Measurements from ENCODE around the gene RPL22. TPM values are rescaled to one million over a fixed set of nuclear protein-coding genes. Genes with fewer than 3 reads are reported as not detected.

The RPL22 gene
- total and polyA plus RNA-seq, 4 donors, result 38.9 to 105 (median 77.3) TPM

- Histone ChIP-seq H3K36me3 (ENCODE audit: control insufficient read depth in 4 of 4, insufficient read depth in 3 of 4, low read depth in 1 of 4, low read length in 3 of 4) (no peaks in the 10 kb centered on the region), H3K27ac (ENCODE audit: low read depth in 1 of 2, low read length in 2 of 2) (no peak overlapping the region), H3K4me1 (ENCODE audit: control insufficient read depth in 4 of 4, insufficient read depth in 4 of 4, low read length in 3 of 4) (peaks cover 0 to 10% (median 8%) of the 10 kb centered on the region in 4 donors), H3K27me3 (ENCODE audit: control insufficient read depth in 4 of 4, insufficient read depth in 4 of 4, low read length in 3 of 4) (peaks cover 6 to 14% (median 9%) of the 10 kb centered on the region in 4 donors), H3K9me3 (ENCODE audit: control insufficient read depth in 4 of 4, low read length in 3 of 4) (no peaks in the 10 kb centered on the region), H3K9ac (ENCODE audit: low read depth in 1 of 2, low read length in 2 of 2) (no peak overlapping the region), H3K4me3 (ENCODE audit: low read depth in 1 of 3, low read length in 3 of 3) (no peak overlapping the region)
- DNase-seq (ENCODE audit: low spot score), result no peak
- TF ChIP-seq EGR1 (IDR thresholded peaks at IDR 0.05; ENCODE audit: low read depth in 2 of 2), result no peak
- TF ChIP-seq ZBTB33 (IDR thresholded peaks at IDR 0.05), result no peak
- TF ChIP-seq, protein P1, sequence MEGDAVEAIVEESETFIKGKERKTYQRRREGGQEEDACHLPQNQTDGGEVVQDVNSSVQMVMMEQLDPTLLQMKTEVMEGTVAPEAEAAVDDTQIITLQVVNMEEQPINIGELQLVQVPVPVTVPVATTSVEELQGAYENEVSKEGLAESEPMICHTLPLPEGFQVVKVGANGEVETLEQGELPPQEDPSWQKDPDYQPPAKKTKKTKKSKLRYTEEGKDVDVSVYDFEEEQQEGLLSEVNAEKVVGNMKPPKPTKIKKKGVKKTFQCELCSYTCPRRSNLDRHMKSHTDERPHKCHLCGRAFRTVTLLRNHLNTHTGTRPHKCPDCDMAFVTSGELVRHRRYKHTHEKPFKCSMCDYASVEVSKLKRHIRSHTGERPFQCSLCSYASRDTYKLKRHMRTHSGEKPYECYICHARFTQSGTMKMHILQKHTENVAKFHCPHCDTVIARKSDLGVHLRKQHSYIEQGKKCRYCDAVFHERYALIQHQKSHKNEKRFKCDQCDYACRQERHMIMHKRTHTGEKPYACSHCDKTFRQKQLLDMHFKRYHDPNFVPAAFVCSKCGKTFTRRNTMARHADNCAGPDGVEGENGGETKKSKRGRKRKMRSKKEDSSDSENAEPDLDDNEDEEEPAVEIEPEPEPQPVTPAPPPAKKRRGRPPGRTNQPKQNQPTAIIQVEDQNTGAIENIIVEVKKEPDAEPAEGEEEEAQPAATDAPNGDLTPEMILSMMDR (IDR thresholded peaks at IDR 0.05; ENCODE audit: low read depth, low read length, missing input control), result no peak
- no peak for TF ChIP-seq TAF1 (conservative IDR thresholded peaks at IDR 0.05)
- TF ChIP-seq NR2F2 (IDR thresholded peaks at IDR 0.05), result no peak
- no peak for TF ChIP-seq GABPA (IDR thresholded peaks at IDR 0.05 in 1 of 2, conservative IDR thresholded peaks at IDR 0.05 in 1 of 2)
- no peak for TF ChIP-seq YY1 (IDR thresholded peaks at IDR 0.05)
- TF ChIP-seq, protein P2, sequence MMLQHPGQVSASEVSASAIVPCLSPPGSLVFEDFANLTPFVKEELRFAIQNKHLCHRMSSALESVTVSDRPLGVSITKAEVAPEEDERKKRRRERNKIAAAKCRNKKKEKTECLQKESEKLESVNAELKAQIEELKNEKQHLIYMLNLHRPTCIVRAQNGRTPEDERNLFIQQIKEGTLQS (IDR thresholded peaks at IDR 0.05), result no peak
- 25% methylated on average over 33 of the region's 33 CpGs for whole genome bisulfite sequencing
Measured at GRCh38 chr1:6241107-6241886, 41.9 kb upstream of the RPL22 start.

DNA sequence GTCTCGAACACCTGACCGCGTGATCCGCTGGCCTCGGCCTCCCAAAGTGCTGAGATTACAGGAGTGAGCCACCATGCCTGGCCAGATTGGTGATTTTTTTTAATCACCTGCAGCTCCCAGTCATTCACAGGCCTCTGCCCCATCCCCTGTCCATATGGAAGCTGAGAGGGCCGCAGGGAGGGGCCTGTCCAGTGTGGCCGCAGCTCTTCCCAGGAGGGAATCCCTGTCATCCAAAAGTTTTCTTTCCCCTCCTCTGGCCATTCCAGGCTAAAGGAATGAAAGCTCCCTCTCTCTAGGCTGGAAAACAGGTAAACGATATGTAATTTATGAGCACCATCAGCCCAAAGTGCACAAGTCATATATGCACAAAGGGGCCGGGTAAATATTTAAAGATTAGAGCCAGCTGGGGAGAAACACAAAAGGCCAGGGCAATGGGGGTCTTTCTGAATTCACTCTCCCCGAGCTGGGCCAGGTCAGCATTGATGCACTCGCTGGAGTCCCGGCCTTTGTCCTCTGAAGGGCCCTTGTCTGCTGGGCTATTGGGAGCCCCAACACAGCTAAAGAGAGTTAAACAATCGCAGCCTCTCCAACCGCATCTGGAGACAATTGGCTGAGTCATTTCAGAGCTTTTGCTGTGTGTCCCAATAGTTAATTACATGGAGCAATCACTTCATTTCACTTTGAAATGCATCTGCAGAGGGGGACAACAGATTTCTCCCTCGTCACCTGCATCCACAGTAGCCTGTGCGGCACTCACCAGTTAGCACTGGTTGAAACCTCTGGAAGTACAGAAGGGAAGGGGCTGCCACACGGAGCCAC lies 40.8 kb upstream of the RPL22 start:
- peaks cover 6 to 11% (median 9%) of the 10 kb centered on the region in 4 donors for H3K27me3 ChIP-seq (ENCODE audit: control insufficient read depth in 4 of 4, insufficient read depth in 4 of 4, low read length in 3 of 4)
- WGBS, result 44% methylated on average over 17 of the region's 17 CpGs
- TF ChIP-seq RAD21 (IDR thresholded peaks at IDR 0.05) (no peak), NR2F2 (IDR thresholded peaks at IDR 0.05) (no peak), FOXA1 (IDR thresholded peaks at IDR 0.05) (no peak), YY1 (IDR thresholded peaks at IDR 0.05) (no peak), HNF4A (conservative IDR thresholded peaks at IDR 0.05) (no peak), TAF1 (conservative IDR thresholded peaks at IDR 0.05) (no peak), JUND (IDR thresholded peaks at IDR 0.05) (no peak), GABPA (IDR thresholded peaks at IDR 0.05 in 1 of 2, conservative IDR thresholded peaks at IDR 0.05 in 1 of 2) (no peak), HNF4G (IDR thresholded peaks at IDR 0.05) (no peak), ZBTB33 (IDR thresholded peaks at IDR 0.05) (no peak), RXRA (IDR thresholded peaks at IDR 0.05) (no peak), FOXA2 (IDR thresholded peaks at IDR 0.05) (no peak)
- TF ChIP-seq, protein P3, sequence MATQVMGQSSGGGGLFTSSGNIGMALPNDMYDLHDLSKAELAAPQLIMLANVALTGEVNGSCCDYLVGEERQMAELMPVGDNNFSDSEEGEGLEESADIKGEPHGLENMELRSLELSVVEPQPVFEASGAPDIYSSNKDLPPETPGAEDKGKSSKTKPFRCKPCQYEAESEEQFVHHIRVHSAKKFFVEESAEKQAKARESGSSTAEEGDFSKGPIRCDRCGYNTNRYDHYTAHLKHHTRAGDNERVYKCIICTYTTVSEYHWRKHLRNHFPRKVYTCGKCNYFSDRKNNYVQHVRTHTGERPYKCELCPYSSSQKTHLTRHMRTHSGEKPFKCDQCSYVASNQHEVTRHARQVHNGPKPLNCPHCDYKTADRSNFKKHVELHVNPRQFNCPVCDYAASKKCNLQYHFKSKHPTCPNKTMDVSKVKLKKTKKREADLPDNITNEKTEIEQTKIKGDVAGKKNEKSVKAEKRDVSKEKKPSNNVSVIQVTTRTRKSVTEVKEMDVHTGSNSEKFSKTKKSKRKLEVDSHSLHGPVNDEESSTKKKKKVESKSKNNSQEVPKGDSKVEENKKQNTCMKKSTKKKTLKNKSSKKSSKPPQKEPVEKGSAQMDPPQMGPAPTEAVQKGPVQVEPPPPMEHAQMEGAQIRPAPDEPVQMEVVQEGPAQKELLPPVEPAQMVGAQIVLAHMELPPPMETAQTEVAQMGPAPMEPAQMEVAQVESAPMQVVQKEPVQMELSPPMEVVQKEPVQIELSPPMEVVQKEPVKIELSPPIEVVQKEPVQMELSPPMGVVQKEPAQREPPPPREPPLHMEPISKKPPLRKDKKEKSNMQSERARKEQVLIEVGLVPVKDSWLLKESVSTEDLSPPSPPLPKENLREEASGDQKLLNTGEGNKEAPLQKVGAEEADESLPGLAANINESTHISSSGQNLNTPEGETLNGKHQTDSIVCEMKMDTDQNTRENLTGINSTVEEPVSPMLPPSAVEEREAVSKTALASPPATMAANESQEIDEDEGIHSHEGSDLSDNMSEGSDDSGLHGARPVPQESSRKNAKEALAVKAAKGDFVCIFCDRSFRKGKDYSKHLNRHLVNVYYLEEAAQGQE (IDR thresholded peaks at IDR 0.05), result no peak
- TF ChIP-seq, protein P2 (IDR thresholded peaks at IDR 0.05), result no peak
- TF ChIP-seq, protein P4, sequence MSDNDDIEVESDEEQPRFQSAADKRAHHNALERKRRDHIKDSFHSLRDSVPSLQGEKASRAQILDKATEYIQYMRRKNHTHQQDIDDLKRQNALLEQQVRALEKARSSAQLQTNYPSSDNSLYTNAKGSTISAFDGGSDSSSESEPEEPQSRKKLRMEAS (IDR thresholded peaks at IDR 0.05), result no peak

More for the DNA sequence above, 40.8 kb upstream of the RPL22 start:
- no peak overlapping the region for H3K4me3 ChIP-seq (ENCODE audit: low read depth in 1 of 3, low read length in 3 of 3)
- no peaks in the 10 kb centered on the region for H3K9me3 ChIP-seq (ENCODE audit: control insufficient read depth in 4 of 4, low read length in 3 of 4)
- DNase-seq (ENCODE audit: low spot score), result no peak
- H3K36me3 ChIP-seq (ENCODE audit: control insufficient read depth in 4 of 4, insufficient read depth in 3 of 4, low read depth in 1 of 4, low read length in 3 of 4), result no peaks in the 10 kb centered on the region
- no peak overlapping the region for H3K27ac ChIP-seq (ENCODE audit: low read depth in 1 of 2, low read length in 2 of 2)
- H3K9ac ChIP-seq (ENCODE audit: low read depth in 1 of 2, low read length in 2 of 2), result no peak overlapping the region
- H3K4me1 ChIP-seq (ENCODE audit: control insufficient read depth in 4 of 4, insufficient read depth in 4 of 4, low read length in 3 of 4), result peaks cover 0 to 7% (median 6%) of the 10 kb centered on the region in 4 donors
